HTERT RPE-1 (cell line): ENCODE data around the gene RICTOR.
"Not testable (repeated sequence)": the region's sequence is repeated elsewhere in the genome, so short reads cannot be mapped to it uniquely, and the experiment has no call there.

Experiments
- in situ Hi-C: fragments of 300-500 bp; cut with MboI; formaldehyde crosslinking; loops from 4 replicates; pipeline ENCODE4 v1.14.3; 2020; ENCODE audit warnings: low sequenced_read_pairs

The RICTOR gene

DNA sequence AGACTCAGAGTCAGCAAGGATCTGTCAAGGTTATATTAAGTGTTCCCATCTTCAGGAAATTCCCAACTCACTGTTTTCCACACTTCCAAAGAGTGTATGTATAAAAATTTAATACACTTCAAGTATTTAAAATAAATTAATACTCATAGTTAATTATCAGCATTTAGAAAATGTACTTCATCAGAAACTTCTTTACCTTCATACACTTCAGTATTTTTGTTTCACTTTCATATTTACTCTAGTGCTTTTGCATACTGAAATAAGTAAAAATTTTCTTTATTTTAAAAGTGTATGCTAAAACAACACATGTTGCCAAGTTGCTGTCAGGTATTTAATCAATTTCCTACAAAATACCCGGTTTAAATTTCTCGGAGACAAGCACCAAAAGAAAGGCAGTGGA, 16.5 kb downstream of the RICTOR start:
- in situ Hi-C loops: no loop called here

DNA sequence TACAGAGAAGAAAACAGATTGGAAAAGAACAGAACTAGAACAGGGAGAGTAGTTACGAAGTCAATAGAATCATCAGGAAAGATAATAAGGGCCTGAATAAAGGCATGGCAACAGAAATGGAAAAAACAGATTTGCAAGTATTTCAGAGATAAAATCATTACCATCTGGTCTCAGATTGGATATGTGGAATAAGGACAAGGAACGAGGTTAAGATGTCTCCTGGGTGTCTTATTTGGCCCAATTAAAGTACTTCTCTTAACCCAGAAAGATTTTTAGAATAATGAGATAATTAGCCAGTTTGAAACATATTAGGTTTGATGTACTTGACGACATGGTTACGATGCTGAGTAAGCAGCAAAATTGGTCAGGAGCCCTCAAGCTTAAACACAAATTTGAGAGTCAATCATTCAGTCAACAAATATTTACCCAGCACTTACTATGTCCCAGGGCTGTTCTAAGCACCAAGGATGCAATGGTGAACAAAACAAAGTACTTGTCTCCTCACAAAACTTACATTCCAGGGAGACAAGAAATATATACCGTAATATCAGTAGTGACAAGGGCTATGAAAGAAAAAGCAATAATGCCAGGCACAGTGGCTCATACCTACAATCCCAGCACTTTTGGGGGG, 18.3 kb downstream of the RICTOR start:
- in situ Hi-C loops: no loop called here

DNA sequence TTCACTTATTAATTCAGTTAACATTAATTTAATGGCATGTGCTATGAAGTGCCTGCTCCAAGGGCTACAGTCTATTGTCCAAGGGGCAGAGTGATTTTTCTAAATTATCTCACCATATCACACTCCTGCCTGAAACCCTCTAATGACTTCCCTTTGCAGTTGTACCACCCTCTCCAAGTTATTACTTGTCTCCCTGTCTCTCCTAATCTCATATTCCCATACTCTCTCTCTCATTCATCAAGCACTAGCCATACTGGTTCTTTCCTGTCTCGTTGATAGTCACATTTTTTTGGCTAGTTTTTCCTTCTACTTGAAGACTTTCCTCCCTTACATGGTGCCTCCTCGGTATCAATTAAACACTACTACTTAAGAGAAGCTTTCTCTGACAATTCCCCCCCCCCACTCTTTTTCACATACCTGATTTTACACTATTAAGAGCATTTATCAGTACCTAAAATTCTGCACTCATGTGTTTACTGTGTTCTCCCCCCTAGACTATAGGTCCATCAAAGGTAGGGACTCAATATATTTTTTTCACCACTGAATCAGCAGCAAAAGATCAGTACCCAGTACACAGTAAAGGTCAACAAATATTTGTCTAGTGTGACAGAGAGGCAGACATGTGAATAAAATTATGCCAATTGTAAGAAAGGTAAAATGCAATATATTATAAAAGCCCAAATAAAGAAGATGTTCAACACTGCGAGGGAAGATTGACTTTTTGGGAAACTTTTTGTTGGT, 19.0 kb downstream of the RICTOR start:
- in situ Hi-C loops: no loop called here

DNA sequence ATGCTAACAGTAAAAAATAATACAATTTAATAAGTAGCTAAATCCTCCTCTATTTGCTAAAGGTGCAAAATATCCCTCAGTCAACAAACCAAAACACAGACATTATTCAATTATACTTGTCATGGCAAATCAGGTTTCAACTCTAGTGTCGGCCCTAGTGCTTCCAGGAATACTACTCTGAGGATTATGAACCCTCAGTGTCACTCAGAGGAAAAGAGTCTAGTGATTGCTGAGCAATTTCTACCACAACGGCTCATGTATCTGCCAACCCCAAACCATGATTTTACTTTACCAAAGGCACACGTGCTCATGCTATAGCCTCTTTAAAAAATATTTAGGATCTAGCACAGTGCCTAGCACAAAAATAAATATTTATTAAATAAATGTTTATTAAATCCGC, 21.0 kb downstream of the RICTOR start:
- in situ Hi-C loops: no loop called here

DNA sequence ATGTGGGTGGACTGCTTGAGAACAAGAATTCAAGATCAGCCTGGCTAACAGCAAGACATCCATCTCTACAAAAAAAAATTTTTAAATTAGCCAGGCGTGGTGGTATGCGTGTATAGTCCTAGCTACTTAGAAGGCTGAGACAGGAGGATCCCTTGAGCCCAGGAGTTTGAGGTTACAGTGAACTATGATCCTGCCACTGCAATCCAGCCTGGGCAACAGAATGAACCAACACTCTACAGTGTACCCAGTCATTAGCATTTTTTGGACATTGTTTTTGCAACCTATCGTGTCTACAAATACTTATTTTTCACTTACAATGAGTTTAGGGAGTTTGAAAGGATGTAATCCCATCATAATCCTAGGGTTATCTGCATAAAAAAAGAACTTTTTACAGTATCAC, 22.1 kb downstream of the RICTOR start:
- in situ Hi-C loops: no loop called here

DNA sequence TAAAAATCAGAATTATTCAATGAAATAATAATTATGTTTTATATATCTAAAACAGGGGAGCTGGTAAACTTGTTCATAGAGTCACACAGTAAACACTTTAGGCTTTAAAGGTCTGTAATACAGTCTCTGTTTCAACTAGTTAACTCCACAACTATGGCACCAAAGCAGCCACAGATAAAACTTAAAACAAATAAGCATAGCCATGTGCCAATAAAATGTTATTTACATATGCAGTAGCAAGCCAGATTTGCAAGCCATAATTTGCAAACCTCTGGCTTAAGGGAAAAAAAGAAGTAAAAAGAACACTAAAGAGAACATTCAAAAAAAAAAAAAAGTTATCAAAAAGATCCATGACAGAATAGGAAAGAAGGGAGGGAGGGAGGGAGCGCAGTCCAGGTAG, 24.9 kb downstream of the RICTOR start:
- in situ Hi-C loops: no loop called here

DNA sequence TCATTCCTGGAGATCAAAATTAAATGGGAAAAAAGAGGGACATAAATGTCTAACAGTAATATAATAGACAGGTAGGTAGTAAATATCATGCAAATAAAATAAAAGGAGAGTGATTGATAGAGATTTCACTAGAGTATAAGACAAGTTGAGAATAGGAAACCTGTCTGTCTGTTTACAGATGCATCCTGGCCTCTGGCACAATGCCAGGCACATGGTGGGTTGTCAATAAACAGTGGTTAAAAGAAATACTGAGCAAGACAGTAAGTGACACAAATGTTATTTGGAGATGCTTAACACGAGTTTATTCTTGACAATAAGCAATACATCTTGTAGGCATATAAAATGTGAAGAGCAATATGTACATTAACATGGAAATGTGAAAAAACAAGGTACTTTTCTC, 33.3 kb downstream of the RICTOR start:
- in situ Hi-C loops: no loop called here

DNA sequence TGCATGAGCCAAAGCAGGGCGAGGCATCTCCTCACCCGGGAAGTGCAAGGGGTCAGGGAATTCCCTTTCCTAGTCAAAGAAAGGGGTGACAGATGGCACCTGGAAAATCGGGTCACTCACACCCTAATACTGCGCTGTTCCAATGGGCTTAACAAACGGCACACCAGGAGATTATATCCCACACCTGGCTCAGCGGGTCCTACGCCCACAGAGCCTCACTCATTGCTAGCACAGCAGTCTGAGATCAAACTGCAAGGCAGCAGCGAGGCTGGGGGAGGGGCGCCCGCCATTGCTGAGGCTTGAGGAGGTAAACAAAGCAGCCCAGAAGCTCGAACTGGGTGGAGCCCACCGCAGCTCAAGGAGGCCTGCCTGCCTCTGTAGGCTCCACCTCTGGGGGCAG, 39.7 kb downstream of the RICTOR start:
- in situ Hi-C loops: not testable (repeated sequence)

DNA sequence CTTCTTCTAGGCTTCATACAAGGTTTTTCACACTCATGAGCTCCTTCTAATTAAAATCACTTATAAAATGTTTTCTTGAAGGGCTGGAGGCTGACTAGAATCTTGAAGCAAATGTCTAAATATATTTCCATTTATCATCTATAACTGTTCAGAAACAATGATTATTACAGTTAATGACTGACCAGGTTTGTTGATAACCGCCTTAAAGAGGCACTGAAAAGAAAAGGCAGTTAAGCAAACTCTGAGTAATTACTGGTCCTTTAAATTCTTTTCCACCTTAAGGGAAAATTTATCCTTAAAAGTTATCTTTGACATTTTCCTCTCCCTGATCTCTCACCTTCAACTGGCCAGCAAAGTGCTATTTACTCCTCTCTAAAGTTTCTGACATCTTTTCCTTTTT, 43.2 kb downstream of the RICTOR start:
- in situ Hi-C loops: no loop called here

DNA sequence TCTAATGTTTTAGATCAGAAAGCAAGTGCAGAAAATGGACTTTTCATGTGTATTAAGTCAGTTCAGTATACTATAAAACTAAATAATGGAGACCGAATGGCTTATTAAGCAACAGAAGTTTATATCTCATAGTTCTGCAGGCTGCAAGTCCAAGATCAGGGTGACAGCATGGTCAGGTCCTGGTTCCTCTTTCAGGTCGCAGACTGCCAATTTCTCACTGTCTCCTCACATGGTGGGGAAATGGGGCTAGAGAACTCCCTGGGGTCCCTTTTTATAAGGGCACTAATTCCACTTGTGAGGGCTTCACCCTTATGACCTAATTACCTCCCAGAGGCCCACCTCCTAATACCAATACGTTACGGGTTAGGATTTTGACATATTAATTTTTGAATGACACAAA, 48.7 kb downstream of the RICTOR start:
- in situ Hi-C loops: no loop called here

DNA sequence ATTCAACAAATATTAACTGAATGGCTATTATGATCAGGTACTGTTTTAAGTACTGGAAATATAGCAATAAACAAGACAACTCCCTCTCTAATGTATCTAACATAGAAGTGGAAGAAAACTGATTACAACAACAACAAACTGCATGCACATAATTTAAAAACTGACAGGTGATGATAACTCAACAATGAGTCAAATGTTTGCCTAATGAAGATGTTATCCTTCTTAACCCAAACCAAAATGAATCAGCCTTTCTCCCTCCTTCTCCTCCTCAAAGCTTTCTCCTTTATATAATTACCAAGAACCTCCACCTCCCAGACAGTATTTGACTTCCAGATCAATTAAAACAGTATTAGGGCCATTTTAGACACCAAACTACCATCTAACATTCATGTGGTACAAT, 49.3 kb downstream of the RICTOR start:
- in situ Hi-C loops: no loop called here

DNA sequence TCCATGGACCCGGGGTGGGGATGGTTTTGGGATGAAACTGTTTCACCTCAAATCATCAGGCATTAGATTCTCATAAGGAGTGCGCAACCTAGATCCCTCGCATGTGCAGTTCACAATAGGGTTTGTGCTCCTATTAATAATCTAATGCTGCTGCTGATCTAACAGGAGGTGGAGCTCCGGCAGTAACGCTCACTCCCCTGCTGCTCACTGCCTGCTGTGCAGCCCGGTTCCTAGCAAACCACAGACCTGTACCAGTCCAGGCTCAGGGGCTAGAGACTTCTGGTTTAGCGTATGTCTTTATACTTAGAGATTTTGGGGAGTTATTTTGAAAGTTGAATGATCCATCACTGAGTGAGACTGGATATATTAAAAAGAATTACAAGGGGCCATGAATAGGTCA, 50.2 kb downstream of the RICTOR start:
- in situ Hi-C loops: no loop called here

DNA sequence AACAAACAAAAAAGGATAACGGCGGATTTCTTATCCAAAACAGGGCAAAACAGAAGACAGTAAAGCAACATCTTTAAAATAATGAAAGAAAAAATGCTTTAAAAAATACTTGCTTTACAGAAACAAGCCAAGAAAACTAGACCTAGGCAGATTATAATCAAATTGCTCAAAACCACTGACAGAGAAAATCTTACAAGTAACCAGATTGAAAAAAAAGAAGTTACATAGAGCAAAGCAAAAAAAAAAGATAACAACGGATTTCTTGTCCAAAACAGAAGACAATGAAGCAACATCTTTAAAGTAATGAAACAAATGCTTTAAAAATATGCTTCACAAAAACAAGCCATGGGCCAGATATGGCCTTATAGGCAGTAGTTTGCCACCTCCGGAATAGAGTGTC, 51.1 kb downstream of the RICTOR start:
- in situ Hi-C loops: no loop called here

DNA sequence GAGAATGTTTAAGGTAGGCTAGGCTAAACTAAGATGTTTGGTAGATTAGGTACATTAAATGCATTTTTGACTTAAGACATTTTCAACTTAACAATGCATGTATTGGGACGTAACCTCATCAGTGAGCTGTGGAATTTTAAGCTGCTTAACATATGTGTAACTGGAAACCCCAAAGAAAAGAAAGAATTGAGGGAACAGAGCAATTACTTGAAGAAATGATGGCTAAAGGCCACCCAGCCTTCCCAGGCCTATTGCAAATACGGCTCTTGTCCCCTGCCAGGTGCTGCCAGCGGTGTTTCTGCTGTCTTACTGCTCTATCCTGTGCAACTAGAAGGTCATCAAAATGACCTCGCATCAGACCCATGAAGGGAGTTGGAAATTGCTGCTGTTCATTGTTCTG, 52.0 kb downstream of the RICTOR start:
- in situ Hi-C loops: no loop called here

DNA sequence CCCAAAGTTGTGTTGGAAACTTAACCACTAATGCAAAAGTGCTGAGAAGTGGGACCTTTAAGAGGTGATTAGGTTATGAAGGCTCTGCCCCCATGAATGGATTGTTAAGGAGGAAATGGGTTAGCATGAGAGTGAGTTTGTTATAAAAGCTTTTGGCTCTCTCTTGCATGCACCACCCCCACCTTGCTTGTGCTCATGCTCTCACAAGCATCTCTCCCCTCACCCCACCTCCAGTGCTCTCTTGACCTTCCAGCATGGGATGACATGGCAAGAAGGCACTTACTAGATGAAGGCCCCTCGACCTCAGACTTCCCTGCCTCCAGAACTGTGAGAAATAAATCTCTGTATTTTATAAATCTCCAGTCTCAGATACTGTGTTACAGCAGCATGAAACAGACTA, 52.8 kb downstream of the RICTOR start:
- in situ Hi-C loops: no loop called here

DNA sequence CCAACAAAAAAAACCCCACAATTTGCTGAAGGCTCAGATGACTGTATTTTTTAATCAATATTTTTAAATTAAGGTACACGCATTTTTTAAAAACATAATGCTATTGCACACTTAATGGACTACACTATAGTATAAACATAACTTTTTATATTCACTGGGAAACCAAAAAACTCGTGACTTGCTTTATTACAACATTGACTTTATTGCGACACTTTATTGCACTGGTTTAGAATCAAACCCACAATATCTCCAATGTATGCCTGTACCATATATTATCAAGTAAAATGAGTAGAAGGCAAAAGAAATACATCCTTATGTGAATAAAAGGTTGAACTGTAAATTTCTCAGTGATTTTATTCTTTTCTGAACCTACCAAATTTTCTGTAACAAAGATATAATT, 53.7 kb downstream of the RICTOR start:
- in situ Hi-C loops: no loop called here

DNA sequence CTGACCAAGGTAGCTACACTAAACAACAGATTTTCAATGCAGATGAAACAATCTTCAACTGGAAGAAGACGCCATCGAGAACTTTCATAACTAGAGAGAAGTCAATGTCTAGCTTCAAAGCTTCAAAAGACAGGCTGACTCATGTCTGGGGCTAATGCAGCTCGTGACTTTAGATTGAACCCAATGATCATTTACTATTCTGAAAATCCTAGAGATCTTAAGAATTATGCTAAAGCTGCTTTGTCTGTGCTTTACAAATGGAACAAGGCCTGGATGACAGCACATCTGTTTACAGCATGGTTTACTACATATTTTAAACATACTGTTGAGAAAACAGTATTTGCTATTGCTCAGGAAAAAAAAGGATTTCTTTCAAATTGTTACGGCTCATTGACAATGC, 54.9 kb downstream of the RICTOR start:
- in situ Hi-C loops: no loop called here

DNA sequence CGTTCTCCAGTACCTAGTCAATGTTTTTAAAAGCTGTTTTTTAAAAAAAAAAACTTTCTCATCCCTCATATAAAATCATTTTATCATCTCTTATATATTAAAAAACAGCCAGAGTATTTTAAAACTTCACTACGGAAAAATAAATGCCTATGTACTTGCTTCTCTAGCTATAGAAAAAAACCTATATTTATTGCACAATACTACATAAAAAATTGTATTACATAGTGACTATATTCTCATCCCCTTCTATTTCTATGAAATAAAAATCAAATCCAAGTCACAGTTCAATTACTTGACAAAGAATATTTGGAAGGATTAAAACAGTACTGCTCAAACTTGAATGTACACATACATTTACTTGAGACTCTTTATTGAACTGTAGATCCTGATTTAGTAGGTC, 56.7 kb downstream of the RICTOR start:
- in situ Hi-C loops: no loop called here

DNA sequence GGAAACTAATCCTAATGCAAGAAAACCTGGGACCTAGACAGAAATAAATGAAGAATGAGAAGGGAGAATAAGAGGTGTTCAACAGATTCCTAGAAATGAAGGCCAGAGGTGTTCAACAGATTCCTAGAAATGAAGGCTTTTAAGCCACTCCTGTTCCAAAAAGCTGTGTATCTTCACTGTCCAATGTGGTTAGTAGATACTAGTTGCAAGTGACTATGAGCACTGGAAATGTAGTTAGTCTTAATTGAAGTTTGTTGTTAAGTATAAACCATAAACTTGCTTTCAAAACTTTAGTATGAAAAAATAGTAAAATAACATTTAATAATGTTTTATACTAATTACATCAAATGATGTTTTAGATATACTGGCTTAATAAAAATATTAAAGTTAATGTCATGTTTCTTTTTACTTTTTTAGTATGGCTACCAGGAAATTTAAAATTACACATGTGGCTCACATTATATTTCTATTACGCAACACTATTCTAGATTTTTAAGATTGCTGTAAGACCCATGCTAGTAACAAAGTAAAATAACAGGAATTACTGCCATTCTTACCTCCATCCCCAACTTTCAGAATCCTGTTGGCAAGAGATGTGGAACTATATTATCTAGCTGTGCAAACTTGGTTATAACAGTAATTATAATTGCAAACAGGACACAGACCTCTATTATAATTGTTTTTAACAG, 57.5 kb downstream of the RICTOR start:
- in situ Hi-C loops: no loop called here

DNA sequence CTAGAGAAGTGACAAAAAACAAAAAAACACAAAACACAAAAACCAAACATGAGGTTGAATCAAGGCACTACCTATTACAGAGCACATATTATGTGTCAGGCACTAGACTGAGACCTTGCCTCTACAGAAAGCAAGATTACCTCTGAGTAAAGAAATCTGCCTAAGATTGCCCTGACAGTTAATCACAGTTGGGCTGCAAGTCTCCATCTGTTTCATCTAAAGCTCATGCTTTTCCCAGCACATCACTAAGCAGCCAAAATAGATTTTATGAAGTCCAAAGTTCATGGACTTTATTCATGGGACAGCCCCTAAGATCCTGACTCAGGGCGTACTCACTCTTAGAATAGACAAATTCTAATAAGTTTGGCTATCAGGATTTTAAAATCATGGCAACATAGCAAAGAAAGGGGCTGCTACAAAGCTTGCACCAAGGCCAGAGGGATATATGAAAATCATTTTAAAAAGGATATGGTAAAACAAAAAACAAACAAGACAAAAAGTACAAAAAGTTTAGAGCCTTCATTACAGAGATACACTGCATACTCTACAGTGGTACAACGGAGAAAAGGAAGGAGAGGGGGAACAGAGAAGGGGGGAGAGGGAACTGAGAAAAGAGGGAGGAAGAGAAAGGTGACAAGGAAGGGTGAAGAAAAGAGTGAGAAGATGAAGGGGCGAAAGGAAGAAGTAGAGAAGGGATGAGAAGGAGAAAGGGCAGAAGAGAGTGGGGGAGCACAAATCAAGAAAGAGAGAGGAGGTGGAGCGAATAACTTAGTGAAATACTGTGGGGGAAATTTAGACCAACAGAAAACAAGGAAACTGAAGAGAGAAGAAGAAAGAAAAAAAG, 58.2 kb downstream of the RICTOR start:
- in situ Hi-C loops: no loop called here

DNA sequence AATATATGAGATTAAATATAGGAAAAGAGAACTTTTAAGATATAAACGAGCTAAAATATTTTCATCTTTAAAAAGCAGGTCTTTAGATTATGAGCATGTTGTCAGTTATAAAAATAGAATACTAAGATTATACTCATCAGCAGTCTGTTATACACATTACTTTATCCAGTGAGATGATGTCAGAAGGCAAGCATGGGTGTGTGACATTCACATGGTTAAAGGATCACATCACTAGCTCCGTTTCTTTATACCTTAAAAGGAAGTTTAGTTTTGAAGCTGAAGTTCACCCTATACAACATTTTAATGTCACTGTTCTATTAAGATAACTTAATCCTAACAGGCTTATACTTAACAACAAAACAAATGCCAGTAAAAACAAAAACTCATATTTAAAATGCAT, 59.6 kb downstream of the RICTOR start:
- in situ Hi-C loops: no loop called here
